Colonic mucosa (tissue), 4 donors: ENCODE data around the gene CRLF2. TPM values are rescaled to one million over a fixed set of nuclear protein-coding genes. Genes with fewer than 3 reads are reported as not detected.
"Not testable (repeated sequence)": the region's sequence is repeated elsewhere in the genome, so short reads cannot be mapped to it uniquely, and the experiment has no call there.

Source experiments
- DNase-seq: peaks from one replicate; pipeline ENCODE4 v3.0.0-alpha.2; 2020
- H3K27ac ChIP-seq: fragments of 200-600 bp; one replicate; pipeline ENCODE4 v1.8.0; 2021
- H3K27me3 ChIP-seq: fragments of 200-600 bp; one replicate; pipeline ENCODE4 v1.8.0; 2021
- H3K36me3 ChIP-seq: fragments of 200-600 bp; one replicate; pipeline ENCODE4 v1.8.0; 2021
- H3K4me1 ChIP-seq: fragments of 200-600 bp; one replicate; pipeline ENCODE4 v1.8.0; 2021; ENCODE audit warnings: mild to moderate bottlenecking
- H3K4me3 ChIP-seq: fragments of 200-600 bp; one replicate; pipeline ENCODE4 v1.8.0; 2021
- H3K9ac ChIP-seq, 2 donors: one replicate each; pipeline ENCODE4 v1.7.0; 2013; ENCODE audit warnings: control low read depth in 2 of 2, low read depth in 2 of 2, low read length in 2 of 2
- H3K9me3 ChIP-seq: fragments of 200-600 bp; one replicate; pipeline ENCODE4 v1.8.0; 2021
- CTCF ChIP-seq: fragments of 200-600 bp; IDR thresholded peaks from one replicate; pipeline ENCODE4 v1.8.0; 2022; ENCODE audit warnings: antibody characterized with exemption, mild to moderate bottlenecking
- intact Hi-C: fragments of 100-400 bp; cut with DNase I; formaldehyde crosslinking; loops from one replicate; pipeline ENCODE4 v1.14.1; 2022
- total RNA-seq, 2 donors: library from RNA; stranded (reverse); fragmentation: NEBNext Ultra II Directional in 1 of 2; extraction: Animal tissue kit (Norgen Biotek cat#: 25700) in 1 of 2; gene quantifications; one replicate each; pipeline ENCODE4 v1.2.1, GENCODE V29; 2021
- donor health status: healthy.
- donor health status: DM: no; HTN: no; CAD: no.
- donor health status: DM: no; HTN: no; CAD: no.

The CRLF2 gene
- total RNA-seq, 2 donors from 2014 or later: 0.32 TPM; not detected in 1

GRCh38 chrX:1210844-1211243 is 1.6 kb downstream of the CRLF2 start:
- H3K4me1 ChIP-seq: peaks cover 5% of the 10 kb centered on the region
- H3K27ac ChIP-seq: no peak overlapping the region
- no peaks in the 10 kb centered on the region for H3K36me3 ChIP-seq
- no peak overlapping the region for H3K9ac ChIP-seq
- H3K4me3 ChIP-seq: no peak overlapping the region
- no peaks in the 10 kb centered on the region for H3K9me3 ChIP-seq
- intact Hi-C loops: no loop called here
- H3K27me3 ChIP-seq: no peaks in the 10 kb centered on the region
- DNase-seq: no peak
- TF ChIP-seq CTCF: no peak

- Histone ChIP-seq H3K4me3 (no peak overlapping the region), H3K4me1 (peaks cover 5% of the 10 kb centered on the region), H3K9me3 (no peaks in the 10 kb centered on the region), H3K36me3 (no peaks in the 10 kb centered on the region), H3K9ac (no peak overlapping the region), H3K27me3 (no peaks in the 10 kb centered on the region), H3K27ac (no peak overlapping the region)
- no peak for DNase-seq
- no peak for TF ChIP-seq CTCF
- intact Hi-C loops: no loop called here
Measured at GRCh38 chrX:1207496-1208025, 4.9 kb downstream of the CRLF2 start.

GRCh38 chrX:1205681-1206611 is 6.5 kb downstream of the CRLF2 start:
- intact Hi-C loops: no loop called here

GRCh38 chrX:1202251-1202650 is 10.2 kb downstream of the CRLF2 start:
- Histone ChIP-seq H3K27ac (no peak overlapping the region), H3K36me3 (no peaks in the 10 kb centered on the region), H3K9me3 (no peaks in the 10 kb centered on the region), H3K4me3 (no peak overlapping the region), H3K9ac (no peak overlapping the region), H3K4me1 (peaks cover 5% of the 10 kb centered on the region), H3K27me3 (no peaks in the 10 kb centered on the region)
- intact Hi-C loops: no loop called here
- DNase-seq: no peak
- no peak for TF ChIP-seq CTCF

More at GRCh38 chrX:1205681-1206611, 6.5 kb downstream of the CRLF2 start:
- H3K27ac ChIP-seq: no peak overlapping the region
- no peaks in the 10 kb centered on the region for H3K36me3 ChIP-seq
- H3K4me3 ChIP-seq: peak overlapping the region; percentile 16
- H3K4me1 ChIP-seq: peaks cover 5% of the 10 kb centered on the region
- no peaks in the 10 kb centered on the region for H3K9me3 ChIP-seq
- H3K9ac ChIP-seq: no peak overlapping the region
- H3K27me3 ChIP-seq: no peaks in the 10 kb centered on the region
- TF ChIP-seq CTCF: no peak
- DNase-seq: peak; percentile 41

- DNase-seq: peak; percentile 9
- no peaks in the 10 kb centered on the region for H3K9me3 ChIP-seq
- no peak overlapping the region for H3K9ac ChIP-seq
- no peak overlapping the region for H3K4me3 ChIP-seq
- H3K36me3 ChIP-seq: no peaks in the 10 kb centered on the region
- TF ChIP-seq CTCF: no peak
- H3K27me3 ChIP-seq: no peaks in the 10 kb centered on the region
- no peak overlapping the region for H3K27ac ChIP-seq
- H3K4me1 ChIP-seq: no peaks in the 10 kb centered on the region
- intact Hi-C loops: no loop called here
Measured at GRCh38 chrX:1196436-1196835, 16.0 kb downstream of the CRLF2 start.

GRCh38 chrX:1192196-1192595 is 20.3 kb downstream of the CRLF2 start:
- H3K4me3 ChIP-seq, H3K27me3 ChIP-seq, DNase-seq, intact Hi-C loops, H3K4me1 ChIP-seq, H3K27ac ChIP-seq, H3K9ac ChIP-seq, H3K36me3 ChIP-seq, H3K9me3 ChIP-seq: not testable (repeated sequence)
